ENCODE data around the gene KLF16.

KLF16 gene

DNA sequence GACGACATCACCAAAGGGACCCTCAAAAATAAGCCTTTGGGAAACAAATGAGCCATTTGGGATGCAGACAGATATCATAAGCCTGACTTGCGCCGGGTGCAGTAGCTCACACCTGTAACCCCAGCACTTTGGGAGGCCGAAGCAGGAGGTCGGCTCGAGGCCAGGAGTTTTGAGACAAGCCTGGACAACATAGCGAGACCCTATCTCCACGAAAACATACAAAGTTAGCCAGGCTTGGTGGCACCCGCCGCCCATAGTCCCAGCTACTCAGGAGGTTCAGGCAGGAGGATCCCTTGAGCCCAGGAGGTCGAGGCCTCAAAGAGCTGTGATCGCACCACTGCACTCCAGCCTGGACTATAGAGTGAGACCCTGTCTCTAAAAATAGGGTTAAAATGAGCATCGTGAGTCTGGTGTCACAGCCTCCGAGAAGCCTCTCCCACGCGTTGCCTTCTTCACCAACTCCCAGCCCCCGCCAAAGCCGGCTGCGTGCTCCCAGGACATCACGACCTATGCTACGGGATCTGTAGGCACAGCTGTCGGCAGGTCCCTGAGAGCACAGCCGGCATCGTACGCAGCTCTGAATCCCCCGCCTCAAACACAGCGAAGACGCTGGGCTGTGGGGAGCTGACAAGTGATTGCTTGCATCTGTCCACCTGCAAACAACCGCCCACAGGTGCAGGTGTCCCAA, 16.7 kb downstream of the KLF16 start:
- no peak for DNase-seq (ENCODE audit: low read depth)
- TF ChIP-seq, protein P1, sequence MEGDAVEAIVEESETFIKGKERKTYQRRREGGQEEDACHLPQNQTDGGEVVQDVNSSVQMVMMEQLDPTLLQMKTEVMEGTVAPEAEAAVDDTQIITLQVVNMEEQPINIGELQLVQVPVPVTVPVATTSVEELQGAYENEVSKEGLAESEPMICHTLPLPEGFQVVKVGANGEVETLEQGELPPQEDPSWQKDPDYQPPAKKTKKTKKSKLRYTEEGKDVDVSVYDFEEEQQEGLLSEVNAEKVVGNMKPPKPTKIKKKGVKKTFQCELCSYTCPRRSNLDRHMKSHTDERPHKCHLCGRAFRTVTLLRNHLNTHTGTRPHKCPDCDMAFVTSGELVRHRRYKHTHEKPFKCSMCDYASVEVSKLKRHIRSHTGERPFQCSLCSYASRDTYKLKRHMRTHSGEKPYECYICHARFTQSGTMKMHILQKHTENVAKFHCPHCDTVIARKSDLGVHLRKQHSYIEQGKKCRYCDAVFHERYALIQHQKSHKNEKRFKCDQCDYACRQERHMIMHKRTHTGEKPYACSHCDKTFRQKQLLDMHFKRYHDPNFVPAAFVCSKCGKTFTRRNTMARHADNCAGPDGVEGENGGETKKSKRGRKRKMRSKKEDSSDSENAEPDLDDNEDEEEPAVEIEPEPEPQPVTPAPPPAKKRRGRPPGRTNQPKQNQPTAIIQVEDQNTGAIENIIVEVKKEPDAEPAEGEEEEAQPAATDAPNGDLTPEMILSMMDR (IDR thresholded peaks at IDR 0.05; ENCODE audit: insufficient read depth, low read depth, low read length, missing control alignments), result no peak
- peak overlapping the region; percentile 93 for H3K4me3 ChIP-seq (ENCODE audit: low read depth, low read length)

DNA sequence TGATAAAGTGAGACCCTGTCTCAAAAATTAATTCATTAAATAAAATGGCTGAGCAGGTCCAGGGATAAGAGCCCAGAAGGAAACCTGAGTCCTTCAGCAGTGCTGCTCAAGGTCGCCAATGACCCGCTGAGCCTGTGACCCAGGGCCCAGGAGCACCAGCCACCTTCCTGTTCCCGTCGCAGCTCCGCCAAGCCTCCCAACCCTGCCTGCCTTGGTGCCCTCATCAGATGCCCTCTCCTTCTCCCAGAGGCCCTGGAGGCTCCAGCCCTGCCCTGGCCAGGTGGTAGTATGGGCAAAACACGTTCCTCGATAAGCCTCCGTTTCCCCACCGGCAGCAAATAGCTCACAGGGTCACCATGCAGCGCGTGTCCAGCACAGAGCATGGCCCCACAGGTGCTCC, 17.7 kb downstream of the KLF16 start:
- no peak for DNase-seq (ENCODE audit: low read depth)
- TF ChIP-seq, protein P1 (IDR thresholded peaks at IDR 0.05; ENCODE audit: insufficient read depth, low read depth, low read length, missing control alignments), result no peak
- no peak overlapping the region for H3K4me3 ChIP-seq (ENCODE audit: low read depth, low read length)

DNA sequence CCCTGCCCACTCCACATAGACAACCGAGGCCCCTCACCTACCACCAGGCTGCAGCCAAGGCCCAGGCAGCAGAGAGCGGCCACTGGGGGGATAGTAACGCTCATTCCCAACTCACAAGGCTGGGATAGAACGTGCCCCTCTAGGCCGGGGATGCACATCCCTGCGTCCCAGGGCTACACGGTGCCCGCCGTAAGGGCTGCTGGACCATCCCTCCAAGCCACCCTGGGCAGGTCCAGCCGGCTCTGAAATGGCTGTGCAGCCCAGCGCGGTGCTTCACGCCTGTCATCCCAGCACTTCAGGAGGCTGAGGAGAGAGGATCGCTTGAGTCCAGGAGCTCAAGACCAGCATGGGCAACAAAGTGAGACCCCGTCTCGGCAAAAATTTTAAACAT, 18.3 kb downstream of the KLF16 start:
- H3K4me3 ChIP-seq (ENCODE audit: low read depth, low read length), result no peak overlapping the region
- TF ChIP-seq, protein P1 (IDR thresholded peaks at IDR 0.05; ENCODE audit: insufficient read depth, low read depth, low read length, missing control alignments), result no peak
- DNase-seq (ENCODE audit: low read depth), result no peak

DNA sequence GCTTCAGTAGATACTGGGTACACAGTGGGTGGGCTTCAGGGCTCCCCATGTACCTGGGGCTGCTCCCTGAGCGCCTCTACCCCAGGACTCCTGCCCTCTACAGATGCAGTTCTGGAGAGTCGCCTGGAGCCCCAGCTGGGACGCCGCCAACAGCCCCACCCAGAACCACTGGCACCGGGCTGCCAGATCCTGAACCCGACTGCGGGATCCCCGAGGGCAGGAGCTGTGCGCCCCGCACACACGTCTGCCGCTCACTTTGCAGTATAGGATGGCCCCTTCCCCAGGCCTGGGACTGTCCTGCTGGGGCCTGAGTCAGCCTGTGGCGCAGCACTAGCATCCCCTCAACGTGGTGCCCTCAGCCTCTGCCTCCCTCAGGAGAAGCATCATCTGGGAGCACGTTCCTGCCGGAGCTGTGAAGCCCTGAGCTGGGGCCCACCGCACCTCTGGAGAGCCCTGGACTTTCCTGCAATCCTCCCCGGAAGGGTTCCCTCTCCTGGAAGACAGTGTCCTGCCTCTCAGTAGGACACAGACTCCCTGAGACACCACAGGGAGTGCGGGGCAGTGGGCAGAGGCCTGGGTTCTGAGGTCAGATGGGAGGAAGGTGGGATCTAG, 18.8 kb downstream of the KLF16 start:
- no peak for DNase-seq (ENCODE audit: low read depth)
- TF ChIP-seq, protein P1 (IDR thresholded peaks at IDR 0.05; ENCODE audit: insufficient read depth, low read depth, low read length, missing control alignments), result no peak
- H3K4me3 ChIP-seq (ENCODE audit: low read depth, low read length), result no peak overlapping the region

DNA sequence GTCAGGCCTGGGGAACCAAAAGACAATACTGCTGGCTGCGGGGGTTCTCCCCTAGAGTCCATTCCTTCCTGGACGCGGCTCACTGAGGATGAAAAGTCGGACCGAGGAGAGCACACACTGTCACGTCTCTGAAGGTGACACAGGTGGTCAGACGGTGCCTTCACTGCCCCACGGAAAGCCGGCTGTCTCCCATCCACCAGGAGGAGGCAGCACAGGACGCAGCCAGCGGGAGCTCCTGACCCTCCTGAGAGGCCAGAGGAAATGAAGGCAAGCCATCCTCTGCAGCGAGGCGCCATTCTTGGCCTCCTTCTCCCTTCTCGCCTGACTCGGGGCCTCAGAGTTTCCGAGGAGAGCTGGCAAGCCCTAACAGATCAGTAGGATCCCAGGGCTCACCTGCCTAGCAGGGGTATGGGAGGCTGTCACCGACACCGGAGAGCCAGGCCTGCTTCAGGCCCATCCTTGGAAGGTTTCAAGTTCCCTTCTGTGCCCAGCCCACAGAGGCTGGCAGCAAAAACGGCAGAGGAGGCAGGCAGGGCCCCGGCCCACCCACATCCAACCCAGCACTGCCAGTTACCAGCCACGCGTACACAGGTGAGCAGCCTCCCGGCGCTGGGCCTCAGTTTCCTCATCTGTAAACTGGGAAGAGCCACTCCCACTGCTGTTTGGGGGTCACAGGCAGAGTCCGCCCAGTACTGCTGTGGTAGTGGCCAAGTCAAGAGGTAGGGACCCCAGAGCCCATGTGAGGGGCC, 19.6 kb downstream of the KLF16 start:
- no peak for DNase-seq (ENCODE audit: low read depth)
- TF ChIP-seq, protein P1 (IDR thresholded peaks at IDR 0.05; ENCODE audit: insufficient read depth, low read depth, low read length, missing control alignments), result no peak
- H3K4me3 ChIP-seq (ENCODE audit: low read depth, low read length), result no peak overlapping the region

DNA sequence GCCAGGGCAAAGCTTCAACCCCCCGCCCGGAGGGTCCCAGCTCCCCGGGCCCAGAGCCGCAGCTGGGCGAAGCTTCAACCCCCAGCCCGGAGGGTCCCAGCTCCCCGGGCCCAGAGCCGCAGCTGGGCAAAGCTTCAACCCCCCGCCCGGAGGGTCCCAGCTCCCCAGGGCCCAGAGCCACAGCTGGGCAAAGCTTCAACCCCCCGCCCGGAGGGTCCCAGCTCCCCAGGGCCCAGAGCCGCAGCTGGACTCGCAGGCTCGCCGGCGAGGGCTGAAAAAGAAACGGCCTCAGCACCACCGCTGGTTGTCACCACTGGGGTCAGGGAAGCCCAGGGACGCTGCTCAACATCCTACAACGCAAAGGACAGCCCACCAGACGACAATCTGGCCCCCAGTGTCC, 20.3 kb downstream of the KLF16 start:
- TF ChIP-seq, protein P1 (IDR thresholded peaks at IDR 0.05; ENCODE audit: insufficient read depth, low read depth, low read length, missing control alignments), result no peak
- DNase-seq (ENCODE audit: low read depth), result no peak
- H3K4me3 ChIP-seq (ENCODE audit: low read depth, low read length), result no peak overlapping the region

All from GM12865 (cell line).